AG08395 (cell line): Measurements from ENCODE around the gene C14orf132.
"Not testable (repeated sequence)": the region's sequence is repeated elsewhere in the genome, so short reads cannot be mapped to it uniquely, and the experiment has no call there.

Experiments used
- DNase-seq: peaks from one replicate; pipeline ENCODE4 v3.0.0; 2012; ENCODE audit warnings: mixed read lengths, low spot score

C14orf132 gene

DNA sequence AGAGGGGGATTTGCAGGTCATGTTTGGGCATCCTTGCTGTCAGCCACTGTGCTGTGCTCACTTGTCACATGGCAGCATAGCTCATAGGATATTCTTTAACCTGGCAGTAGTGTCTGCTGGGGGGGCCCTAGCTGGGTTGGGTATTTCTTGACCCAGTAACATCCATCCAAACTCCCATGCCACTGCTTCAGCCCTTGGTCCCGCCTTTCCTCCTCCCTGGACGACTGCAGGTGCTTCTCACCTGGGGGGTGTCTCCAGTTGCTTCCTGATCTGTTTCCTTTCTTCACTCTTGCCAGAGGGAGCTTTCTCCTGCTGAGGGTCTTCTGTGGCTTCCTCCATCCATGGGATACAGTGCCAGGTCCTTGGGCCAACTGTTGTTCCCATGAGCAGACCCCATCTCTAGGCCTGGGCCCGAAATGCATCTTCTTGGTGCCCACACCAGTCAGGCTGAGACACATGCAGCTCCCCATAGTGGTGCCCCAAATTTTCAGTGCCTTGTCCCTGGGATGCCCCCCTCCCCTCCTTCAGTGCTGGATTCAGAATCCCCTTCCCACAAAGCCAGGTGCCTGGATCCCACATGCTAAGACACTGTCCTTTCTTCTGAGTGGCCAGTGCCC, 20.5 kb downstream of the C14orf132 start:
- no peak for DNase-seq

DNA sequence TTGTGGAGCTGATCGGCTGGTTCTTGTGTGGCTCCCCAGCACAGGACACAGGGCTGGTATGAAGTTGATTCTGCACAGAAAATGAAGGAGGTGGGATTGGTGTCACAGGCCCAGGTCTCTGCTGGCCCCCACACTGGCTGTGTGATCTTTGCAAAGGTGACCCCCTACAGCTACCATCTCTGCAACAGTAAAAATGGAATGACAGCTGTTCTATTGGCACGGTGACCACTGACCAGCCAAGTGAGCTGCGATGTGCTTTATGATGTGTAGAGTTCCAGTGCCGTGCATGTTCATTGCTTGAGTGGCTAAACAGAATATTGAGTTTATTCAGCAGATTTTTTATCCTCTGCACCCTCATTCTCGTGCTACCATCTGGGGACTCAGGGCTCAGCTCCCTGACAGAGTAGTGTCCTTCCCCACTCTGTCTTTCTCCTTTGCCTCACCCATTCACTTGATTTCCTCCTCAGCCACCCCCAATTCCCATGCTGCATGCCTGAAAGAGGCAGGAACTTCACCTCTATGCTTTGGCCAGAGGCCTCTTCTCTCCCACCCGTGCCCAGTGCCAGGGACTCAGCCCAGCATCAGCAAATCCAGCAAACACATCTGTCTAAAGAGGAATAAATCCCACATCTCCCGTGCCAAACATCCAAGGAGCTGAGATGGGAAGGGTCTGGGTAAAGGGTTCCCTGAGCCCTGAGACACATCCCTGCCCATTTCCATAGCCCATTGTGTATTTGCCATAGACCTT, 21.2 kb downstream of the C14orf132 start:
- no peak for DNase-seq

DNA sequence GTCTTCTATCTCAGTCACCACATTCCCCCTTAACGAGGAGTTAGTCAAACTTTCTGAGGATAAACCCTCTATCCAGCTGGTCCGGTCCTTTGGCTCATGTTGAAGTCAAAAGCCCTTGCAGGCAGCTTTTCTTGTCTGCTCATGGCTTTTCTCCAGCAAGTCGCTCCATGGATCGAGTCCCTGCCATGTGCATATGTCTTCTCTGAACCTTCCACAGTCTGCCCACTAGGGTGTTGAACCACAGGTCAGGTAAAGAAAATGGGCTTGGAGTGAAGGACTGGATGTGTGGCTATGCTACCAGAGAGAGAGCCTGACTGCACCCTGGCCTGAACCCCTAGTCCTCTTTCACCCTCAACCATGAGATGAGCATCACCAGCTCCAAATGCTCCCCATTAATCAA, 22.8 kb downstream of the C14orf132 start:
- no peak for DNase-seq

DNA sequence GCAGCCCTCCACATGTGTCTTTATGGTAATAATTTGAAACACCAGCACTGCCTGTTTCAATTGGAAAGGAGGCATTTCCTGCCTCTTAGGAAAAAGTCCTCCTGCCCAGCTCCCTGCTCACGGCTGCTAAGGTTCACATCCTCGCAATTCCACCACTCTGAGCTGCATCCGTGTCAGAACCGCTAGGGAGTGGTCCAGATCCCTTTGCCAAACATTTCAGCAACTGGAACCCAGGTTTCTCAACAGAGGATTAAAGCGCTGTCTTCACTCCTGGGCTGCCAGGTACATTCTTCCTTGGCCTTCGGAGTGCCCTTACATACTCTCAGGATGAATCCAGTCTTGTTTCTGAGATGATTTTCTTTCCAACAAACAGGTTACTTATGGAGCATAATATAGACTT, 23.3 kb downstream of the C14orf132 start:
- no peak for DNase-seq

DNA sequence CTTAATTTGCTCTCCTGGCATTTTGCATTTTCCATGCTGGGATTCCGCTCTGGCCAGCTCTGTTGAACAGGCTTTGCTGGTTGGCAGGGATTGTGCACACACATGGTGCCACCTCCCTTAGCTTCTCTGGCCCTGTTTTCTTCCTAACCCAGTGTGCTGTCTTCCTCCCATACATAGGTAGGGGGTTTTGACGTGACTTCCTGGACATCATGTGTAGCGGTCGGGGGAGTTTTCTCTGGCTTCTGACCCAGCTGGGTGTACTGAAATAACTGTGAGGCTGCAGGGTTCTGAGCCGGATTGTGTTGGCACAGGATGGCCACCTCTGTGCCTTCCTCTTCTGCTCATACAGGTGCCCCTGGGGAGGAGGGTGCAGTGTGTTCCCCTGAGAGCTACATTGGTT, 25.7 kb downstream of the C14orf132 start:
- DNase-seq = no peak

DNA sequence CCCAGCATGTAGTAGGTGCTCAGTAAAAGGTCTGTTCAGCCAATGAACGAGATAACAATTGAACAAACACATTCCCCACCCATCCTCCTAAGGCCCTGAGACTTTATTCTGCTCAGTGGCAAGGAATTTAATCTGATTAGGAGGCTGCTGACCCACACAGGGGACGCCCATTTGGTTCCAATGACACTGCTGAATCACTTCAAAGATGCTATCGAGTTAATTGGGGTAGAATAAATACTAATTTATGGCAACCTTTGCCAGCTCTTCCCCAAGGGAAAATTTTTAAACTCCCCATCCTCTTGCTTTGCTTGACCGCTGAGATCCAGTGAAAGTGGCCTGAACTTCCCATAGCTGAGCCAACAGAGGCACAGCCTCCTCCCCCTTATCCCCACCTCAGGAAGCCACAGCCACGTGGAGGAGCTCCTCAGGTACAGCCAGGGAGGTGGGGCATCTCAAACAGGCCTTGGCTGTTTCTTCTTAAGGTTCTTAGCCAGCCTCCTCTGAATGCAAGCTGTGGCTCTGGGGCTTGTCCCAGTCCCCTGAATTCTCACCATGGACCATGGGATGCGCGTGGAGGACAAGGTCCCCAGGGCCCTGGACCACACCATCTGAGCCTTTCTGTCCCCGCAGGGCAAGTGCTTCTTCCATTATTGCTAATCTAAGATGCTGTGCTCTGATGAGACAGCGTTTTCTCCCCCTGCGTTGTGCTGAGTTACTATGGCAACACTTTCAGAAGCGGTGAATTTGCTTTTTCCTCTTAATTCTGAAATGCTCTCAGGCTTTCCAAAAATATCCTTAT, 26.7 kb downstream of the C14orf132 start:
- DNase-seq = no peak

DNA sequence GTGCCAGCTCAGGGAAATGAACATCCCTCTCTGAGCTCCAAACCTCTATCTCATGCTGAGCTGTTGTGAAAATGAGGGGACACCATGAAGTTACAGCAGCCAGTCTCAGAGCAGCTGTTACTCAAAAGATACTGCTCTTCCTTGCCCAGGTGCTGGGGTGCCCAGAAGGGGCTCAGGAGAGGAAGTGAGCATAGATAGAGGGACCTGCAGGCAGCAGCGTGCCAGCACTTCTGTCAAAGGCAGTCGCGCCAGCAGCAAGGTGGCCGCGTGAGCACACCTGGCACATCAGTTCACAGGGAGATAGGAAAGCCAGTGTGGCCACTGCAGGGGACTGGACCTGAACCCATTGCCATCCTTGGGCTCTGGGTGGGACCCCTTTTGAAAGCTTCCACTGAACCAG, 27.8 kb downstream of the C14orf132 start:
- DNase-seq = no peak

DNA sequence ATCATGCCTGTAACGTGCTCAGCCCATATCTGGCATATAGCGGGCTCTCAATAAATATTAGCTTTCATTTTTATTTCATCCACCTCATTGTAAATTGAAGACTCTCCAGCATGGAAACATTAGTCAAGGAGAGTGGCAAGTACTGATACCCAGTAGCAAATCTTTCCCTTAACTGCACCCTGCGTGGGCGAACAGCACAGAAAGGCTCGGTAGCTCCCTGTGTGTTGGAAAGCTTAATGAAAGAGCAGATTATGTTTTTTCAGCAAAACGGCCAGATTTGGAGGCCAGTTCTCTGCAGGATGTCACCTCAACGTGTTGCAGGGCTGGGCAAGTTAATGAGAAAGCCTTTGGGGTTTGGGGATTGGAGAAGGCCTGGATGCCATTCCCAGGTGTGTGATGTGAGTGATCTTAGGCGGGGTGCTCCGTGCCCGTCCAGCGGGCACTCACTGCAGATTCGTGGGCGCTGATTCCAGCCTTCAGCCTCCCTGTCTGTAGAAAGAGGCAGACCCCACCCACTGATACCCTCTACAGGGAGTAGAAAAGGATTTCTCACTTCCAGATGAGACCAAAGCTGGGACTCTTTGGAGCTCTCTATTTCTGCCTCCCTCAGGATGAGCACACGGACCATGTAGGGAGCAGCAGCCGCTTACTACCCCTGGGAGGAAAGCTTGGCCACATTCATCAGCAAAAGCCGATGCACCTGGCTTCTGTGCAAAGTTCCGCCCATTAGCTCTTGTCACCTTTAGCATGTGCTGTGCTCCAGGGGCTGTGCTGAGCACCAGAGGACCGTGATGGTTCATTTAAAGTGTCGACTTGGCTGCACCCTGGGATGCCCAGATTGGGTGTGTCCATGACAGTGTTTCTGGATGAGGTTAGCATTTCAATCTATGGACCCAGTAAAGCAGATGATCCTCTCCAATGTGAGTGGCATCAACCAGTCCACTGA, 29.1 kb downstream of the C14orf132 start:
- DNase-seq = no peak

DNA sequence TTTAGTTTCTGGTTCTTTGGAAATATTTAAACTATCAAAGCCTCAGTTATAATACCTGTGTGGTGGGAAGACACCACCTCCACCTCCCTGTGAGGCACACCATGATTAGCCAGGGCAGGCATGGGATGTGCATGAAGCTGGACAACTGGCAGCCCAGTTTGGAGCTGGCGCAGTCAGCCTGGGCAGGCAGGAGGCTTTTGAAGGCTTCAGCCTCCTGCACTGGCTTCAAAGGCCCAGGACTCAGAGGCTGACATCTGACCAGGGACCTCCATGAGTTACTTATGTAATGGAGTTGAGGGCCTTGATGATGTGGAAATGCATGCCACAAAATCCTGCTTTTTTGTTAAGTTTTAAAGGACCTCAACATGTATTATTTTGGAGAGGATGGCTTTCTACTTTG, 30.3 kb downstream of the C14orf132 start:
- DNase-seq = no peak

DNA sequence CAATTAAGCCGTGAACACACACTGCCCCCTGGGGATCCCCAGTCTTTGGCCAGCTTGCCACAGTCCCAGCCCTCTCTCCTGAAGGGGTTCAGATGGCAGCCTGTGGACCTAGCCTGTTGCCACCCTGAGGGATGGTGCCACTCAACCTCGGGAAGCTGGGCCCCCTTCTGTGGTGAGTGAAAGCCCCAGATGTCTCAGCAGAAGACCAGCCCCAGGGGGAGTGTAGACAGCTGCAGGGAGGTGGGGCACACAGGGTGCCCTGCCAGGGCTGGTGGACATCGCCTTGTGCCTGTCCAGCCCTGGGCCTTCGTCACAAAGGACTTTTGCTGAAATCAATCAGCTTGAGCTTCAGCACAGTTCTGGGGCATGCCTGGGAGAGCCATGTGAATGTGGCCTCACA, 32.4 kb downstream of the C14orf132 start:
- no peak for DNase-seq

DNA sequence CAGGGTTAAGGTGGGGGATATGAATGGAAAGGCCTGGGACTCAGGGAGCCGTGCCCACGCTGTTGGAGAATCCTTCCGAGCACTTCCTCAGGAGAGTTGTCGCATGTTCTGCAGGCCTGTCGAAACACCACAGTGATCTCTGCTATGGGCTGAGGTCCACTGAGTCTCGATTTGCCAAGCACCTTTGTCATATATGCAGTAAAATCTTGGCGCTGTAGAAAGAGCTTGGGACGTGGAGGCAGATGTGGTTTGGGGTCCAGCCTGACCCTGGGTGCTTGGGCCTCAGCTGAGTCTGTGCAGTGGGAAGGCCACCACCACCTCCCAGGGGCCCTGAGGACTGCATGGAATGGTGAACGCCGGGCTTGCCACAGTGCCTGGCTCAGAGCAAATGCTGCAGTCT, 32.9 kb downstream of the C14orf132 start:
- no peak for DNase-seq

DNA sequence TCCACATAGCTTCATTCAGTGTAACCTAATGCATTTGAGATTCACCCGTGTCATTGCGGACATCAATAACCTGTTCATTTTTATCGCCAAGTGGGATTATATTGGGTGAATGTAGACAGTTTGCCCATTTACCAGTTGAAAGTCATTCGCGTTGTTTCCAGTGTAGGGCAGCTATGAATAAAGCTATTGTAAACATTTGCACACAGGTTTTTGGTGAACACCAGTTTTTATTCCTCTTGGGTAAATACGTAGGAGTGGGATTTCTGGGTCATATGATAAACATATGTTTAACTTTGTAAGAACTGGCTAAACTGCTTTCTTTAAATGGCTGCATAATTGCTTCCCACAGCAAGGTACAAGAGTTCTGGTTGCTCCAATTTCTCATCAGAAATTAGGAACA, 33.6 kb downstream of the C14orf132 start:
- DNase-seq = no peak

DNA sequence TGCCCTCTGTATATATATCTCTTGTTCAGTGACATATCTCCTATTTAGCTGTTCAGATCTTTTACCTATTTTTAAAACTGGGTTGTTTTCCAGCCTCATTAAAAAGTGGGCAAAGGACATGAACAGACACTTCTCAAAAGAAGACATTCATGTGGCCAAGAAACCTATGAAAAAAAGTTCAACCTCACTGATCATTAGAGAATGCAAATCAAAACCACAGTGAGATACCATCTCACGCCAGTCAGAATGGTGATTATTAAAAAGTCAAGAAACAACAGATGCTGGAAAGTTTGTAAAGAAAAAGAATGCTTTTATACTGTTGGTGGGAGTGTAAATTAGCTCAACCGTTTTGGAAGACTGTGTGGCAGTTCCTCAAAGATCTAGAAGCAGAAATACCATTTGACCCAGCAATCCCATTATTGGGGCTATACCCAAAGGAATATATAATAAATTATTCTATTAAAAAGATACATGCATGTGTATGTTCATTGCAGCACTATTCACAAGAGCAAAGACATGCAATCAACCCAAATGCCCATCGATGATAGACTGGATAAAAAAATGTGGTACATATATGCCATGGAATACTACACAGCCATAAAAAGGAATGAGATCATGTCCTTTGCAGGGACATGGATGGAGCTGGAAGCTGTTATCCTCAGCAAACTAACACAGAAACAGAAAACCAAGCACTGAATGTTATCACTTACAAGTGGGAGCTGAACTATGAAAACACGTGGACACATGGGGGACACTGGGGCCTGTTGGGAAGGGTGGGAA, 34.3 kb downstream of the C14orf132 start:
- DNase-seq = not testable (repeated sequence)

DNA sequence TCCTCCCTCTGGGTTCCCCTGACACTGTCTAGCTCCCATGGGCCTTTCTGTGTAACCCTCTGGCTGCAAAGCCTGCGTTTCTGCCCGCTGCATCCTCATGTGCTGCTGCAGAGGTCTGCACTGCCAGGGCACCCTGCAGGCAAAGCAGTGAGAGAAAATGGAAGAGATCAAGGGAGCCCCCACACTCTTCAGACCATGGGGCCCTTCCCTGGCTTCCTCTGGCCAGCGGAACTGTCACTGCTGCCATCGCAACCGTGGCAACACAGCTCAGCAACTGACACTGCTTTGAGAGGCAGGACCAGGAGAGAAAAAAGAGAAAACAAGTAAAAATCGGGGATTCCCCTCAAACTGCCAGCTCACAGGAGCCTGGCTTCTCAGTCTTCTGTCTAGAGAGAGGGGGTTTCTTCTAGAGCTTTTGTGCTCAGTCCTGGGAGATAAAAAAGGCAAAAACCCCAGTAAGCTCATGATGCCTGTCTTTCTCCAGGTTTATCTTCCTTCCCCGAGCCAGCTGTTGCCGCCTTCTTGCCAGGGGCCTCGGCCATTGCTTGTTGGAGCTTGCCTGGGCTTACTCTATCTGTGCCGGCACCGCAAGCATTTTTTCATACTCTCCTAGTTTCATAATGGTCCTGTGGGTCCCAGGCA, 38.9 kb downstream of the C14orf132 start:
- DNase-seq = no peak

DNA sequence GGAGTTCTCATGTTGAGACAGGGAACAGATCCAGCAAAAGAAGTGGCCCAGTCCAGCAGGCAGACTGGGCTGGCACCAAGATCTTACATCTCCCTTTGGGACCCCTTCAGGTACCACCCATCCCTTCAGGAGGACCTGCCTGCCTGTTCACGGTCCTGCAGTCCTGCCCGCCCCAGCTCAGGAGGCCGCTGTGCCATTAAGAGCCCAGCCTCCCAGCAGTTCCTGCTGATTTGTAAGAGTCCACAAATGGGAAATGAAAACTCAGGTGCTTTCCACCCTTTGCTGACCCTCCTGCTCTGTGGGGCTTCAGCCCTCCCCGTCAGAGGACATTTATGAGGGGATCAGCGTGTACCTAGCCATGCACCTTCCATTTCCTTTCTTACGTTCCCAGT, 39.5 kb downstream of the C14orf132 start:
- DNase-seq = no peak

DNA sequence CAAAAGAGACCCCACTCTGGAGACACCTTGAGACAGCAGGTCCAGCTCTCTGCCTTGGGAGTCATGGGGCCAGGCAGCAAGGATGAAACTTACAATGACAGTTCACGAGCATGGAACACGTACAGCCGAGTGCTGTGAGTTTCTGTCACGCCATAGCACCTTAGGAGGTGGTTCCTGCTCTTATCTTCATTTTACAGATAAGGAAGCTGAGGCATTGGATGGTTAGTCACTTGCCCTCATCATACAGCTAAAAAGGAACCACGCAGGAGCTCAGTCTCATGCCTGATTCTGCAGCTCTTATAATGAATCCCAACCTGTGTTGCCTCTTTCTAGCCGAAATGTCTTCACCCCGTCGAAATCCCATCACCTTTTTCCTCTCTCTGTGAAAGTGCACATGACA, 39.9 kb downstream of the C14orf132 start:
- DNase-seq = no peak

DNA sequence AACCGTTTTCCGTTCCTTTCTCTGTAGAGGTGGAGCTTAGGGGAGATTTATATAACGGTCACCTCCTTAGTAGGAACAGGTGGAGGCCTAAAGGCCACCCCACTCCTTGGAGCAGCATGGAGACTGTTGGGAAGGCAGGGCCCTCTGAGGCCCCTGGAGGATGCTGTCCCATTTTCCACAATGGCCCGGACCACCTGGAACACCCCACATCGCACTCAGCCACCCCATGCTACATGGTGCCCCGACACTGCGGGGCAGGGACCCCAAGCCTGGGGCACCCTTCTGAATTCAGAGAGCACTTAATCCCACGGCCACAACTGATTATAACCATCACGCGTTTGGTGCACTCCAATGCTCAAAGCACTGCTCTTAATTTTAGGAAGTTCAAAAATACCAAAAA, 41.4 kb downstream of the C14orf132 start:
- DNase-seq = no peak

DNA sequence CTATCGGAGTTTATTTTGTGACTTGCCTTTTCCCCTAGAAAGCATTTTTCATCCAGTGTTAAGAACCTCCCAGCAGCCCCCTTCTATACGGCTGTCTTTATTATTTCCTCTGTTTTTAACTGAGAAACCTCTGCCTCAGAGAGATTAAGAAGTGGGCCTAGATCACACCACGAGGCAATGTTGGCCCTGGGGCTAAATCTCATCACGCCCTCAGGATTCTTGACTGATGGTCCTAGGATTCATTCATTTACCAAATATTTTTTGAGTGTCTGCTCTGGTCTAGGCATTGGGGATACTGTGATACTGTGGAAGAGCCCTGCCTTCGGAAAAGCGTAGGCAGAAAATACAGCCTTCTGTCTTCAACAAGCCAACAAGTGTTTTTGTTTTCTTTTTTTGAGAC, 42.1 kb downstream of the C14orf132 start:
- DNase-seq = no peak

DNA sequence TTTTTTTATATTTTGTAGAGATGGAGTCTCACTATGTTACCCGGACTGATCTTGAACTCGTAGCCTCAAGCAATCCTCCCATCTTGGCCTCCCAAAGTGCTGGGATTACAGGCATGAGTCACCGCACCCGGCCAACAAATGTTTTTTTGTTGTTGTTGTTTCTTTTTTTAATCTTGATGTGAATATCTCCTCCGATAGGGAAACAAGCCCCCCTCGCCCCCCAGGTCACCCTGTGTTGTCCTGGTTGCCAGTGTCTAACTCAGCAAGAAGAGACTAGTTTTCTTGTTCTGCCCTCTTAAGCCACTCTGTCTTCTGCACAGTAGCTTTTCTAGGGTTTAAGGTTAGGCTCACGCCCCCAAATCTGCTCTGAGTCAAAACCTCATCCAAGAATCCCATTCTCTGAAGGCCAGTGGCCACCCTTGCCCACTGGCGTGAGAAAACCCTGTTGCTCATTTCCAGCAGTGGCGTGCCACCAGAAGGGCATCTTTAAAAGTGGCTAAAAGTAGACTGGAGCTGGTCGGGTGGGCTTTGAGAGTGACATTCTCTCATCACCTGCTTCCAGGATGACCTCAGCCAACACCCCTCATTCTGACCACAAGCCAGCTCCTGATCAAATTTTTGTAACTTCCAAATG, 42.7 kb downstream of the C14orf132 start:
- DNase-seq = no peak
